Smooth muscle cell (in vitro differentiated cells): ENCODE results near the gene ANKS1B. TPM values are rescaled to one million over a fixed set of nuclear protein-coding genes. Genes with fewer than 3 reads are reported as not detected.

Source experiments
- DNase-seq: peaks from one replicate; lab custom pipeline; 2025; ENCODE audit not compliant: unreplicated experiment; lab: John Stamatoyannopoulos, UW
- H2AFZ ChIP-seq: fragments of 200-600 bp; sonication (generic); 2 replicates; pipeline ENCODE4 v1.6.0; 2016; ENCODE audit warnings: antibody characterized with exemption, low read depth, mild to moderate bottlenecking
- H3F3A ChIP-seq: fragments of 200-600 bp; sonication (generic); 2 replicates; pipeline ENCODE4 v1.6.0; 2017; ENCODE audit warnings: antibody characterized with exemption, low read depth
- H3K27ac ChIP-seq: fragments of 200-600 bp; sonication (generic); 2 replicates; pipeline ENCODE4 v1.5.1; 2016; ENCODE audit warnings: low read depth, mild to moderate bottlenecking
- H3K27me3 ChIP-seq: fragments of 200-600 bp; sonication (generic); 2 replicates; pipeline ENCODE4 v1.6.1; 2016; ENCODE audit warnings: low read depth, mild to moderate bottlenecking
- H3K36me3 ChIP-seq: fragments of 200-600 bp; sonication (generic); 2 replicates; pipeline ENCODE4 v1.5.1; 2016; ENCODE audit warnings: low read depth
- H3K4me1 ChIP-seq: fragments of 200-600 bp; sonication (generic); 2 replicates; pipeline ENCODE4 v1.5.1; 2016; ENCODE audit warnings: low read depth
- H3K4me2 ChIP-seq: fragments of 200-600 bp; sonication (generic); 2 replicates; pipeline ENCODE4 v1.6.0; 2016; ENCODE audit warnings: mild to moderate bottlenecking
- H3K4me3 ChIP-seq: fragments of 200-600 bp; sonication (generic); 2 replicates; pipeline ENCODE4 v1.5.1; 2016; ENCODE audit warnings: mild to moderate bottlenecking
- H3K79me2 ChIP-seq: fragments of 200-600 bp; sonication (generic); 2 replicates; pipeline ENCODE4 v1.6.0; 2016; ENCODE audit warnings: low read depth, mild to moderate bottlenecking
- H3K9ac ChIP-seq: fragments of 200-600 bp; sonication (generic); 2 replicates; pipeline ENCODE4 v1.6.0; 2016; ENCODE audit warnings: low read depth
- H3K9me3 ChIP-seq: fragments of 200-600 bp; sonication (generic); replicated peaks from 2 replicates; pipeline ENCODE4 v1.5.1; 2016; ENCODE audit warnings: low read depth
- H4K20me1 ChIP-seq: fragments of 200-600 bp; sonication (generic); 2 replicates; pipeline ENCODE4 v1.6.0; 2016; ENCODE audit warnings: low read depth
- CTCF ChIP-seq: fragments of 200-600 bp; sonication (generic); IDR thresholded peaks from 2 replicates; pipeline ENCODE4 v1.5.1; 2017; ENCODE audit warnings: borderline replicate concordance, mild to moderate bottlenecking, antibody characterized with exemption; ENCODE audit not compliant: insufficient read depth, poor library complexity, severe bottlenecking
- WGBS: methylation state at CpG from one replicate; pipeline ENCODE4 v1.1.7; 2016; ENCODE audit warnings: low lambda C conversion rate; 5-methylcytosine and 5-hydroxymethylcytosine counted together
- polyA plus RNA-seq: library from polyadenylated mRNA; unstranded; fragments of >200 nt; fragmentation: Nextera tagmentation; extraction: Ambion mirVana; gene quantifications from 2 replicates; pipeline ENCODE4 v1.2.1, GENCODE V29; 2016
- total RNA-seq: library from RNA; depleted of rRNA; stranded (reverse); fragments of >200 nt; gene quantifications from 2 replicates; pipeline ENCODE4 v1.2.3, GENCODE V29; 2014

ANKS1B gene
- total and polyA plus RNA-seq, 2 experiments from 2014 or later, result 0.47 to 7.3 TPM

GRCh38 chr12:98901189-98901588 lies 1083.5 kb downstream of the ANKS1B start:
- no peaks in the 10 kb centered on the region for H3K9me3 ChIP-seq
- no peak overlapping the region for H3K27ac ChIP-seq
- H3F3A ChIP-seq, result no peaks in the 10 kb centered on the region
- no peaks in the 10 kb centered on the region for H4K20me1 ChIP-seq
- no peak overlapping the region for H3K4me2 ChIP-seq
- no peaks in the 10 kb centered on the region for H3K79me2 ChIP-seq
- H3K4me3 ChIP-seq, result no peak overlapping the region
- H3K36me3 ChIP-seq, result no peaks in the 10 kb centered on the region
- H3K27me3 ChIP-seq, result peaks cover 31% of the 10 kb centered on the region
- no peak overlapping the region for H2AFZ ChIP-seq
- H3K9ac ChIP-seq, result no peak overlapping the region
- H3K4me1 ChIP-seq, result no peaks in the 10 kb centered on the region
- 58% methylated on average over 2 of the region's 2 CpGs for WGBS
- TF ChIP-seq CTCF, result no peak
- no peak for DNase-seq

GRCh38 chr12:98896938-98897337 lies 1087.8 kb downstream of the ANKS1B start:
- H3K4me3 ChIP-seq, result no peak overlapping the region
- no peaks in the 10 kb centered on the region for H4K20me1 ChIP-seq
- H3K4me1 ChIP-seq, result peaks cover 11% of the 10 kb centered on the region
- H3K36me3 ChIP-seq, result no peaks in the 10 kb centered on the region
- H3K79me2 ChIP-seq, result no peaks in the 10 kb centered on the region
- H3F3A ChIP-seq, result no peaks in the 10 kb centered on the region
- H2AFZ ChIP-seq, result no peak overlapping the region
- no peak overlapping the region for H3K4me2 ChIP-seq
- no peaks in the 10 kb centered on the region for H3K9me3 ChIP-seq
- DNase-seq, result no peak
- H3K27me3 ChIP-seq, result peaks cover 72% of the 10 kb centered on the region
- 18% methylated on average over 3 of the region's 3 CpGs for WGBS
- TF ChIP-seq CTCF, result no peak
- H3K27ac ChIP-seq, result no peak overlapping the region
- H3K9ac ChIP-seq, result no peak overlapping the region

- TF ChIP-seq CTCF, result no peak
- H2AFZ ChIP-seq, result no peak overlapping the region
Measured at GRCh38 chr12:98895086-98895651, 1089.6 kb downstream of the ANKS1B start.

More at GRCh38 chr12:98895086-98895651, 1089.6 kb downstream of the ANKS1B start:
- Histone ChIP-seq H3K36me3 (no peaks in the 10 kb centered on the region), H4K20me1 (no peaks in the 10 kb centered on the region), H3K9ac (no peak overlapping the region), H3K4me2 (peak overlapping the region; percentile 83), H3K4me1 (peaks cover 11% of the 10 kb centered on the region), H3K79me2 (no peaks in the 10 kb centered on the region), H3K27ac (no peak overlapping the region), H3K9me3 (no peaks in the 10 kb centered on the region), H3K4me3 (peak overlapping the region; percentile 38), H3F3A (no peaks in the 10 kb centered on the region), H3K27me3 (peaks cover 90% of the 10 kb centered on the region)
- WGBS, result 2% methylated on average over 49 of the region's 60 CpGs
- DNase-seq, result no peak
